ENCODE results near the gene APOC1.
"Not testable (repeated sequence)": the region's sequence is repeated elsewhere in the genome, so short reads cannot be mapped to it uniquely, and the experiment has no call there.

Gene APOC1

GRCh38 chr19:44909775-44910174 is 4.6 kb upstream of the APOC1 start:
- FAIRE-seq, result no peak
- DNase-seq (ENCODE audit: insufficient read length, low spot score), result no peak

GRCh38 chr19:44911896-44912295 is 2.5 kb upstream of the APOC1 start:
- not testable (repeated sequence) for FAIRE-seq; DNase-seq (ENCODE audit: insufficient read length, low spot score)

- FAIRE-seq (no peak), DNase-seq (ENCODE audit: insufficient read length, low spot score) (no peak)
These were observed 1.6 kb upstream of the APOC1 start for GRCh38 chr19:44912854-44913253.

GRCh38 chr19:44913512-44914432 is 636 bp upstream of the APOC1 start:
- peak; percentile 8 for FAIRE-seq
- DNase-seq (ENCODE audit: insufficient read length, low spot score), result not testable (repeated sequence)

- no peak for DNase-seq (ENCODE audit: insufficient read length, low spot score)
- no peak for FAIRE-seq
These were observed 9.9 kb downstream of the APOC1 start for GRCh38 chr19:44924243-44924725.

- no peak for FAIRE-seq
- DNase-seq (ENCODE audit: insufficient read length, low spot score), result no peak
These were observed 10.9 kb downstream of the APOC1 start for GRCh38 chr19:44925114-44925891.

GRCh38 chr19:44926245-44927077 is 12.1 kb downstream of the APOC1 start:
- DNase-seq (ENCODE audit: insufficient read length, low spot score); FAIRE-seq: not testable (repeated sequence)

GRCh38 chr19:44927746-44928145 is 13.3 kb downstream of the APOC1 start:
- FAIRE-seq (no peak), DNase-seq (ENCODE audit: insufficient read length, low spot score) (no peak)

- no peak for DNase-seq (ENCODE audit: insufficient read length, low spot score)
- no peak for FAIRE-seq
These were observed 15.7 kb downstream of the APOC1 start for GRCh38 chr19:44930088-44930487.

- no peak for DNase-seq (ENCODE audit: insufficient read length, low spot score)
- FAIRE-seq, result no peak
These were observed 17.1 kb downstream of the APOC1 start for GRCh38 chr19:44931541-44931940.

- FAIRE-seq, result no peak
- no peak for DNase-seq (ENCODE audit: insufficient read length, low spot score)
These were observed 25.3 kb downstream of the APOC1 start for GRCh38 chr19:44939668-44940067.

GRCh38 chr19:44942067-44942571 is 27.7 kb downstream of the APOC1 start, which contains the start of gene APOC4:
Gene APOC4, plus strand, starts transcription at chr19:44942237. Its CDS starts 41 bp downstream, at chr19:44942278.
- no peak for FAIRE-seq
- no peak for DNase-seq (ENCODE audit: insufficient read length, low spot score)

- FAIRE-seq, result peak; percentile 79
These were observed 29.4 kb downstream of the APOC1 start for GRCh38 chr19:44943801-44944249.

GRCh38 chr19:44947041-44947581 is 32.7 kb downstream of the APOC1 start:
- no peak for DNase-seq (ENCODE audit: insufficient read length, low spot score)
- no peak for FAIRE-seq

More at GRCh38 chr19:44943801-44944249, 29.4 kb downstream of the APOC1 start:
- peak; percentile 67 for DNase-seq (ENCODE audit: insufficient read length, low spot score)

- no peak for DNase-seq (ENCODE audit: insufficient read length, low spot score)
- FAIRE-seq, result no peak
These were observed 33.8 kb downstream of the APOC1 start for GRCh38 chr19:44948237-44948636.

GRCh38 chr19:44948763-44949374 is 34.5 kb downstream of the APOC1 start:
- FAIRE-seq, result no peak
- DNase-seq (ENCODE audit: insufficient read length, low spot score), result no peak

- no peak for DNase-seq (ENCODE audit: insufficient read length, low spot score)
- no peak for FAIRE-seq
These were observed 35.1 kb downstream of the APOC1 start for GRCh38 chr19:44949550-44949949.

- DNase-seq (ENCODE audit: insufficient read length, low spot score) (peak; percentile 59), FAIRE-seq (peak; percentile 76)
These were observed 37.1 kb downstream of the APOC1 start for GRCh38 chr19:44951179-44952159.
